ENCODE results near the gene STX5.

Gene STX5

DNA sequence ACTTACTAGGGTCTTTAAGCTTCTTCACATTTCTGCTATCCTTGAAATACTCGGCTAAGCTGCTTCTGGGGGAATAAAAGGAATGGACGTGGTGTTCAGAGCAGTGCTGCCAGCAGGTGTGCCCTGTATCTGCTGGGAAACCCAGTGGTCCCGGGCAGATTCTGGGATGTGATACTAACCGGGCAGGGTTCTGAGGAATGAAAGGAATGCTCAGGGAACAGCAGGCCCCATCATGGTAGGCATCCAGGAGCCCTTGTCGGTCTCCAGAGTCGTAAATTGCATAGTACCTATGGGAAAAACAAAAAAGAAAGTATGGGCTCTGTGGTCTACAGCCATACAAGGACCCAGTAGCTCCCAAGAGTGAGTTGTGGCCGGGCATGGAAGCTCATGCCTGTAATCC lies 35.6 kb downstream of the STX5 start:
- no peaks in the 10 kb centered on the region for H3K27me3 ChIP-seq (replicated peaks; ENCODE audit: insufficient read depth, low read length)
- H3K9me3 ChIP-seq (replicated peaks; ENCODE audit: insufficient read depth, low read length): no peaks in the 10 kb centered on the region
- DNase-seq: no peak
- H3K27ac ChIP-seq (ENCODE audit: low read length): no peak overlapping the region
- no peak overlapping the region for H3K9ac ChIP-seq (ENCODE audit: low read length)
- peaks cover 10% of the 10 kb centered on the region for H3K79me2 ChIP-seq (ENCODE audit: low read length)
- peaks cover 10% of the 10 kb centered on the region; the same call in 1 of the 2 replicates for H3F3A ChIP-seq (ENCODE audit: insufficient read depth, low read length)
- no peak overlapping the region for H3K4me2 ChIP-seq (ENCODE audit: low read depth, low read length)
- TF ChIP-seq EZH2phosphoT487 (IDR thresholded peaks at IDR 0.05; ENCODE audit: low read length) (no peak), EZH2 (optimal IDR thresholded peaks at IDR 0.05; ENCODE audit: low read depth, low read length) (no peak), CTCF (IDR thresholded peaks at IDR 0.05; ENCODE audit: low read length) (no peak)
- no peak overlapping the region for H2AFZ ChIP-seq (ENCODE audit: low read length)
- peaks cover 14% of the 10 kb centered on the region; the same call in 1 of the 2 replicates for H3K36me3 ChIP-seq (replicated peaks; ENCODE audit: insufficient read depth, low read length)
- no peaks in the 10 kb centered on the region for H4K20me1 ChIP-seq (ENCODE audit: insufficient read depth, low read length)
- H3K9me2 ChIP-seq (replicated peaks; ENCODE audit: insufficient read depth, low read length): no peaks in the 10 kb centered on the region
- H3K4me1 ChIP-seq (ENCODE audit: low read length): peaks cover 9% of the 10 kb centered on the region
- H3K4me3 ChIP-seq (ENCODE audit: low read length): no peak overlapping the region

- no peak overlapping the region for H3K27ac ChIP-seq (ENCODE audit: low read length)
- no peaks in the 10 kb centered on the region for H4K20me1 ChIP-seq (ENCODE audit: insufficient read depth, low read length)
- 0 out of 2 replicates have a peak, but pooled peaks cover 3% of the 10 kb centered on the region for H3K36me3 ChIP-seq (replicated peaks; ENCODE audit: insufficient read depth, low read length)
- no peaks in the 10 kb centered on the region for H3K9me2 ChIP-seq (replicated peaks; ENCODE audit: insufficient read depth, low read length)
- peaks cover 16% of the 10 kb centered on the region for H3F3A ChIP-seq (ENCODE audit: insufficient read depth, low read length)
- H3K9me3 ChIP-seq (replicated peaks; ENCODE audit: insufficient read depth, low read length): no peaks in the 10 kb centered on the region
- no peak for TF ChIP-seq CTCF (IDR thresholded peaks at IDR 0.05; ENCODE audit: low read length)
- TF ChIP-seq EZH2phosphoT487 (IDR thresholded peaks at IDR 0.05; ENCODE audit: low read length): no peak
- no peak for TF ChIP-seq EZH2 (optimal IDR thresholded peaks at IDR 0.05; ENCODE audit: low read depth, low read length)
- H3K4me3 ChIP-seq (ENCODE audit: low read length): no peak overlapping the region
- peaks cover 23% of the 10 kb centered on the region for H3K4me1 ChIP-seq (ENCODE audit: low read length)
- no peak overlapping the region for H3K9ac ChIP-seq (ENCODE audit: low read length)
- peaks cover 25% of the 10 kb centered on the region for H3K79me2 ChIP-seq (ENCODE audit: low read length)
- H3K4me2 ChIP-seq (ENCODE audit: low read depth, low read length): no peak overlapping the region
- H2AFZ ChIP-seq (ENCODE audit: low read length): no peak overlapping the region
- no peaks in the 10 kb centered on the region for H3K27me3 ChIP-seq (replicated peaks; ENCODE audit: insufficient read depth, low read length)
- no peak for DNase-seq
These were observed 37.6 kb downstream of the STX5 start for GRCh38 chr11:62794201-62794775.

DNA sequence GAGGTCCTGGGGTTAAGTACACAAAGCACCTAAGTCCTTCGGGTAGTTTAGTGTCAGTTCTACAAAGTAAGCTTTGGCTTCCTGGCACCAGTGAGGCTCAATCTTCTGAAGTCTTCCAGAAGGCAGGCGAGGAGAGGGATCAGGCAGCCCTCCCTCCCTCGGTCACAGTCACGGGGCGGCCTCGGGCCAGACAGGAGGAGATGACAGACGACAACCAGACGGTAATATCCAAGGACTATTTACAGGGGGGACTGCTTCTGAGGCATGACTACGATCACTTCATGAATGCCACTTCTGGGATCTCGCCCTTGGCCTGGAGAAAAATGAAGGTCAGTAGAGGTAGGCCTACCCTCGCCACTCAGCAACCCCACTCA lies 39.7 kb downstream of the STX5 start:
- Histone ChIP-seq H3F3A (ENCODE audit: insufficient read depth, low read length) (peaks cover 30% of the 10 kb centered on the region), H3K27me3 (replicated peaks; ENCODE audit: insufficient read depth, low read length) (no peaks in the 10 kb centered on the region), H3K9me2 (replicated peaks; ENCODE audit: insufficient read depth, low read length) (no peaks in the 10 kb centered on the region), H3K36me3 (replicated peaks; ENCODE audit: insufficient read depth, low read length) (0 out of 2 replicates have a peak, but pooled peaks cover 3% of the 10 kb centered on the region), H3K27ac (ENCODE audit: low read length) (peak overlapping the region; percentile 26; the same call in 1 of the 2 replicates), H3K4me2 (ENCODE audit: low read depth, low read length) (peak overlapping the region; percentile 87), H3K4me1 (ENCODE audit: low read length) (peaks cover 23% of the 10 kb centered on the region), H2AFZ (ENCODE audit: low read length) (peak overlapping the region; percentile 60), H3K79me2 (ENCODE audit: low read length) (peaks cover 42% of the 10 kb centered on the region), H3K9me3 (replicated peaks; ENCODE audit: insufficient read depth, low read length) (no peaks in the 10 kb centered on the region), H3K9ac (ENCODE audit: low read length) (peak overlapping the region; percentile 61; the same call in 1 of the 2 replicates), H4K20me1 (ENCODE audit: insufficient read depth, low read length) (no peaks in the 10 kb centered on the region), H3K4me3 (ENCODE audit: low read length) (peak overlapping the region; percentile 92)
- TF ChIP-seq EZH2phosphoT487 (IDR thresholded peaks at IDR 0.05; ENCODE audit: low read length) (no peak), CTCF (IDR thresholded peaks at IDR 0.05; ENCODE audit: low read length) (no peak), EZH2 (optimal IDR thresholded peaks at IDR 0.05; ENCODE audit: low read depth, low read length) (no peak)
- no peak for DNase-seq

Data from MM.1S (cell line).